H1 (cell line): ENCODE data around the gene KRT75. TPM values are rescaled to one million over a fixed set of nuclear protein-coding genes. Genes with fewer than 3 reads are reported as not detected.

Source experiments
- CTCF ChIA-PET: fragments of 300-600 bp; sonication (Branson Sonifier 250); formaldehyde crosslinking; loops from one replicate; lab custom pipeline; 2021; ENCODE audit not compliant: partially characterized antibody; lab: Charles Lee
- POLR2A ChIA-PET: fragments of 300-600 bp; sonication (Branson Sonifier 250); formaldehyde crosslinking; loops from one replicate; lab custom pipeline; 2021; ENCODE audit warnings: inconsistent platforms; ENCODE audit not compliant: partially characterized antibody; lab: Charles Lee
- DNase-seq, 2 experiments: peaks; one replicate each; pipeline versions ENCODE4 v3.0.0 to v3.0.0-alpha.2; 2010 to 2022; ENCODE audit warnings: low spot score in 2 of 2, low read depth in 1 of 2, mixed read lengths in 1 of 2
- FAIRE-seq: peaks from 2 replicates; lab custom pipeline; 2011; peaks lifted over from hg19 to GRCh38; lab: Jason Lieb, UNC
- H2AFZ ChIP-seq: 2 replicates; pipeline ENCODE4 v1.8.1; 2012; ENCODE audit warnings: low read length, inconsistent platforms
- H2AK5ac ChIP-seq: 2 replicates; pipeline ENCODE4 v1.6.1; 2013; ENCODE audit warnings: low read depth, low read length
- H2BK120ac ChIP-seq: replicated peaks from 2 replicates; pipeline ENCODE3; 2013; ENCODE audit warnings: low read depth, low read length, inconsistent platforms
- H2BK12ac ChIP-seq: 2 replicates; pipeline ENCODE4 v1.6.1; 2013; ENCODE audit warnings: low read depth, low read length
- H2BK15ac ChIP-seq: 2 replicates; pipeline ENCODE4 v1.6.1; 2013; ENCODE audit warnings: low read length
- H2BK20ac ChIP-seq: 2 replicates; pipeline ENCODE4 v1.6.1; 2013; ENCODE audit warnings: low read length
- H2BK5ac ChIP-seq: 2 replicates; pipeline ENCODE4 v1.6.1; 2013; ENCODE audit warnings: low read depth, low read length
- H3K14ac ChIP-seq: 2 replicates; pipeline ENCODE4 v1.6.1; 2013; ENCODE audit warnings: inconsistent platforms; ENCODE audit not compliant: insufficient read length
- H3K18ac ChIP-seq: 2 replicates; pipeline ENCODE4 v1.6.1; 2013; ENCODE audit warnings: low read length; ENCODE audit errors: extremely low read depth
- H3K23ac ChIP-seq: 2 replicates; pipeline ENCODE4 v1.6.1; 2013; ENCODE audit warnings: inconsistent platforms; ENCODE audit not compliant: insufficient read length
- H3K23me2 ChIP-seq: 2 replicates; pipeline ENCODE4 v1.6.1; 2013; ENCODE audit warnings: low read depth, low read length
- H3K27ac ChIP-seq: 2 replicates; pipeline ENCODE4 v1.6.1; 2011; ENCODE audit warnings: low read depth, low read length, inconsistent platforms
- H3K27me3 ChIP-seq, 4 experiments: replicated peaks in 1 of 4; 1 replicate in 1 of 4; 2 replicates in 3 of 4; pipeline versions ENCODE4 v1.6.1 to v1.8.1; 2011 to 2013; ENCODE audit warnings: low read length in 3 of 4, mild to moderate bottlenecking in 3 of 4, inconsistent platforms in 2 of 4, mixed read lengths in 2 of 4, moderate library complexity in 1 of 4; ENCODE audit not compliant: control insufficient read depth in 3 of 4, insufficient read depth in 3 of 4; ENCODE audit errors: extremely low read depth in 1 of 4
- H3K36me3 ChIP-seq, 4 experiments: 2 replicates each; pipeline versions ENCODE4 v1.6.1 to v1.8.1; 2011 to 2013; ENCODE audit warnings: mild to moderate bottlenecking in 4 of 4, low read length in 3 of 4, moderate library complexity in 2 of 4, control low read depth in 1 of 4, inconsistent platforms in 1 of 4; ENCODE audit not compliant: insufficient read depth in 4 of 4, control insufficient read depth in 2 of 4
- H3K4ac ChIP-seq: replicated peaks from 2 replicates; pipeline ENCODE3; 2013; ENCODE audit warnings: low read length, low read depth, mixed read lengths, inconsistent platforms; ENCODE audit not compliant: insufficient read length
- H3K4me1 ChIP-seq, 4 experiments: replicated peaks in 1 of 4; 1 replicate in 1 of 4; 2 replicates in 3 of 4; pipeline versions ENCODE4 v1.6.1 to v1.8.1; 2011 to 2013; ENCODE audit warnings: low read length in 3 of 4, inconsistent platforms in 2 of 4, mixed read lengths in 1 of 4; ENCODE audit not compliant: insufficient read depth in 4 of 4, control insufficient read depth in 3 of 4
- H3K4me2 ChIP-seq, 2 experiments: 2 replicates each; pipeline versions ENCODE4 v1.6.1 to v1.8.1; 2011 to 2013; ENCODE audit warnings: low read depth in 2 of 2, low read length in 2 of 2, control low read depth in 1 of 2, inconsistent platforms in 1 of 2, mild to moderate bottlenecking in 1 of 2; ENCODE audit not compliant: insufficient read depth in 1 of 2
- H3K4me3 ChIP-seq, 4 experiments: fragments of 200-600, 300-600 bp in 1 of 4; sonication (generic), shearing (Covaris generic), sonication (Bioruptor Twin) in 1 of 4; 2 replicates each; pipeline versions ENCODE4 v1.5.1 to v1.8.1; 2011 to 2016; ENCODE audit warnings: low read length in 4 of 4, low read depth in 3 of 4, control low read depth in 2 of 4, inconsistent platforms in 2 of 4, mild to moderate bottlenecking in 2 of 4, mixed read lengths in 1 of 4, moderate library complexity in 1 of 4; ENCODE audit not compliant: insufficient read depth in 2 of 4; ENCODE audit errors: extremely low read depth in 1 of 4
- H3K56ac ChIP-seq: replicated peaks from 2 replicates; pipeline ENCODE3; 2013; ENCODE audit warnings: low read depth, mild to moderate bottlenecking, mixed read lengths, low read length, inconsistent platforms; ENCODE audit not compliant: insufficient read length
- H3K79me1 ChIP-seq: 2 replicates; pipeline ENCODE4 v1.6.1; 2013; ENCODE audit warnings: low read depth, low read length, control low read depth
- H3K79me2 ChIP-seq, 2 experiments: 2 replicates each; pipeline versions ENCODE4 v1.6.1 to v1.8.1; 2012 to 2013; ENCODE audit warnings: low read length in 2 of 2, mild to moderate bottlenecking in 2 of 2, inconsistent platforms in 1 of 2; ENCODE audit not compliant: insufficient read depth in 2 of 2, control insufficient read depth in 1 of 2
- H3K9ac ChIP-seq, 4 experiments: replicated peaks in 1 of 4; 1 replicate in 1 of 4; 2 replicates in 3 of 4; pipeline versions ENCODE4 v1.6.1 to v1.8.1; 2011 to 2013; ENCODE audit warnings: low read depth in 3 of 4, low read length in 3 of 4, control low read depth in 2 of 4, mild to moderate bottlenecking in 2 of 4, moderate library complexity in 2 of 4, inconsistent platforms in 1 of 4; ENCODE audit errors: extremely low read depth in 1 of 4
- H3K9me3 ChIP-seq, 2 experiments: 2 replicates each; pipeline versions ENCODE4 v1.6.1 to v1.8.1; 2012 to 2013; ENCODE audit warnings: mild to moderate bottlenecking in 2 of 2, moderate library complexity in 2 of 2, control low read depth in 1 of 2, inconsistent platforms in 1 of 2, low read depth in 1 of 2, low read length in 1 of 2, mixed read lengths in 1 of 2; ENCODE audit not compliant: insufficient read depth in 2 of 2
- H4K20me1 ChIP-seq, 2 experiments: replicated peaks in 1 of 2; 2 replicates each; pipeline versions ENCODE3 to v1.8.1; 2011 to 2013; ENCODE audit warnings: inconsistent platforms in 2 of 2, low read length in 2 of 2, mild to moderate bottlenecking in 1 of 2; ENCODE audit not compliant: insufficient read depth in 2 of 2, control insufficient read depth in 1 of 2
- H4K5ac ChIP-seq: 2 replicates; pipeline ENCODE4 v1.6.1; 2013; ENCODE audit warnings: low read length, low read depth, mixed read lengths, inconsistent platforms; ENCODE audit not compliant: insufficient read length
- H4K8ac ChIP-seq: 2 replicates; pipeline ENCODE4 v1.8.0; 2013; ENCODE audit warnings: mild to moderate bottlenecking, moderate library complexity, low read length, inconsistent platforms; ENCODE audit not compliant: insufficient read depth; ENCODE audit errors: extremely low read depth
- H4K91ac ChIP-seq: replicated peaks from 2 replicates; pipeline ENCODE3; 2013; ENCODE audit warnings: low read length, mixed read lengths, inconsistent platforms; ENCODE audit not compliant: insufficient read length
- CBX8 ChIP-seq: fragments of 300-800, 300-1000 bp; sonication (generic); IDR thresholded peaks from 2 replicates; pipeline ENCODE4 v1.7.1; 2016; ENCODE audit warnings: low read depth, low read length, borderline replicate concordance
- CTCF ChIP-seq, 3 experiments: IDR thresholded peaks; 1 replicate in 2 of 3; 2 replicates in 1 of 3; pipeline versions ENCODE4 v1.5.1 to v1.6.1; 2011; ENCODE audit warnings: low read length in 3 of 3, mild to moderate bottlenecking in 3 of 3, inconsistent platforms in 2 of 3, low read depth in 1 of 3, moderate library complexity in 1 of 3; ENCODE audit not compliant: insufficient read depth in 1 of 3; ENCODE audit errors: control extremely low read depth in 1 of 3
- EGR1 ChIP-seq: IDR thresholded peaks from 2 replicates; pipeline ENCODE4 v1.6.1; 2011; ENCODE audit warnings: low read depth, low read length, borderline replicate concordance
- GABPA ChIP-seq: IDR thresholded peaks from 2 replicates; pipeline ENCODE4 v1.6.1; 2011; ENCODE audit warnings: mild to moderate bottlenecking, low read length, moderate library complexity, borderline replicate concordance; ENCODE audit not compliant: insufficient read depth
- HDAC2 ChIP-seq, 2 experiments: fragments of 300-600 bp in 1 of 2; sonication (generic) in 1 of 2; IDR thresholded peaks; 2 replicates each; pipeline ENCODE4 v1.6.1; 2011 to 2012; ENCODE audit warnings: low read depth in 2 of 2, low read length in 2 of 2, mild to moderate bottlenecking in 2 of 2, moderate library complexity in 2 of 2, borderline replicate concordance in 1 of 2, inconsistent platforms in 1 of 2
- MAFK ChIP-seq: IDR thresholded peaks from 2 replicates; pipeline ENCODE4 v1.6.1; 2012; ENCODE audit warnings: low read depth, mild to moderate bottlenecking, improper control_type of control experiment, low read length
- NANOG ChIP-seq: IDR thresholded peaks from 2 replicates; pipeline ENCODE4 v1.6.1; 2011; ENCODE audit warnings: low read length, low read depth, mild to moderate bottlenecking, inconsistent platforms; ENCODE audit not compliant: insufficient read depth, poor library complexity, severe bottlenecking
- SIRT6 ChIP-seq: IDR thresholded peaks from one replicate; pipeline ENCODE4 v1.7.1; 2012; ENCODE audit warnings: low read length, inconsistent platforms
- TEAD4 ChIP-seq: IDR thresholded peaks from 2 replicates; pipeline ENCODE4 v1.6.1; 2012; ENCODE audit warnings: low read depth, low read length, inconsistent platforms, mixed read lengths
- USF2 ChIP-seq: IDR thresholded peaks from 2 replicates; pipeline ENCODE4 v1.6.1; 2011; ENCODE audit warnings: low read length, improper control_type of control experiment
- WGBS, 2 experiments: shearing (Covaris generic) in 1 of 2; methylation state at CpG; one replicate each; pipeline versions ENCODE4 v1.1.6 to v1.1.7; 2013 to 2015; ENCODE audit warnings: low lambda C conversion rate in 2 of 2, mixed read lengths in 2 of 2, inconsistent platforms in 1 of 2, low coverage in 1 of 2, missing lambda C conversion rate in 1 of 2; ENCODE audit not compliant: insufficient replicate concordance in 2 of 2, insufficient coverage in 1 of 2, insufficient read length in 1 of 2; ENCODE audit errors: extremely low coverage in 1 of 2, missing lambda C conversion rate in 1 of 2; 5-methylcytosine and 5-hydroxymethylcytosine counted together
- polyA plus RNA-seq, 7 experiments: library from polyadenylated mRNA; depleted of rRNA in 3 of 7; stranded (reverse) in 5 of 7; unstranded in 2 of 7; fragments of >200 nt in 5 of 7; fragments of 200-250 nt in 2 of 7; gene quantifications; 1 replicate in 5 of 7; 2 replicates in 1 of 7; 4 replicates in 1 of 7; pipeline versions ENCODE4 v1.2.1 to v1.2.3, GENCODE V29; 2011 to 2013; ENCODE audit warnings: missing spikeins in 2 of 7, mixed read lengths in 2 of 7
- total RNA-seq: library from RNA; stranded (reverse); fragmentation: NEBNext Ultra II Directional; extraction: Animal tissue kit (Norgen Biotek cat#: 25700); gene quantifications from 2 replicates; pipeline ENCODE4 v1.2.1, GENCODE V29; 2021

KRT75 gene
- total and polyA plus RNA-seq, 2 of the 8 experiments (the other 6 are each of a cell fraction or from before 2014, with no cell fraction given): not detected

DNA sequence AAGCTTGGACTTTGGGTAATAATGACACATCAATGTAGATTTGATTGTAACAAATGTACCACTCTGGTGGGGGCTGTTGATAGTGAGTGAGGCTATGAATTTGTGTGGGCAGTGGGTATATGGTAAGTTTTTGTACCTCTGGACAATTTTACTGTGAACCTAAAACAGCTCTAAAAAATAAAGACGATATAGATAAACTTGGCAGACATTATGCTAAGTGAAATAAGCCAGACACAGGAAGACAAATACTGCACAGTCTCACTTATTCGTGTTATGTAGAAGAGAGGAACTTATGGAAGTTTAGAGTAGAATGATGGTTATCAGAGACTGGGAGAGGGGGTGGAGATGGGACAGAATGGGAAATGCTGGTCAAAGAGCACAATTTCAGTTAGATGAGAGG lies 30.7 kb upstream of the KRT75 start:
- Histone ChIP-seq H2BK5ac (no peak overlapping the region), H4K20me1 (no peaks in the 10 kb centered on the region), H3K23me2 (no peaks in the 10 kb centered on the region), H4K8ac (no peak overlapping the region), H3K9ac (no peak overlapping the region), H3K27ac (no peak overlapping the region), H2BK12ac (no peak overlapping the region), H4K91ac (no peak overlapping the region), H3K9me3 (no peaks in the 10 kb centered on the region), H3K4me2 (no peak overlapping the region), H3K27me3 (no peaks in the 10 kb centered on the region), H3K23ac (no peak overlapping the region), H2BK20ac (no peak overlapping the region), H2BK120ac (no peak overlapping the region), H3K79me2 (no peaks in the 10 kb centered on the region), H2AFZ (no peak overlapping the region), H3K79me1 (no peaks in the 10 kb centered on the region), H3K56ac (no peak overlapping the region), H3K18ac (no peak overlapping the region), H2AK5ac (no peak overlapping the region), H3K4me3 (no peak overlapping the region), H3K36me3 (no peaks in the 10 kb centered on the region), H4K5ac (no peak overlapping the region), H2BK15ac (no peak overlapping the region), H3K4me1 (no peaks in the 10 kb centered on the region), H3K4ac (no peak overlapping the region), H3K14ac (no peak overlapping the region)
- DNase-seq (no peak), FAIRE-seq (no peak)
- CTCF ChIA-PET: interaction anchor here (0.6 to 1.3 kb wide), 3 partner anchors 31 to 69 kb away, joined by 3 to 4 read pairs (median 3); partner anchors contain the start of gene KRT75
- 93% methylated on average over 2 of the region's 2 CpGs; no CpG with 5 or more reads in 1 of the 2 experiments for WGBS, 2 experiments
- POLR2A ChIA-PET: no interaction called here
- TF ChIP-seq GABPA (no peak), TEAD4 (no peak), CTCF (IDR thresholded peaks at IDR 0.05; ENCODE audit: control extremely low read depth in 1 of 3, insufficient read depth in 1 of 3, low read depth in 1 of 3, low read length in 3 of 3) (no peak), USF2 (no peak), SIRT6 (no peak), MAFK (no peak), EGR1 (no peak), CBX8 (no peak), HDAC2 (IDR thresholded peaks at IDR 0.05; ENCODE audit: borderline replicate concordance in 1 of 2, low read depth in 2 of 2, low read length in 2 of 2) (no peak), NANOG (no peak)
